ENCODE measurements around the gene RPS6KA6.
"Not testable (repeated sequence)": the region's sequence is repeated elsewhere in the genome, so short reads cannot be mapped to it uniquely, and the experiment has no call there.

The RPS6KA6 gene

GRCh38 chrX:84108584-84108983 is 79.4 kb downstream of the RPS6KA6 start:
- TF ChIP-seq CTCF (IDR thresholded peaks at IDR 0.05; ENCODE audit: low read depth, low read length), result no peak

GRCh38 chrX:84099120-84099519 is 88.9 kb downstream of the RPS6KA6 start:
- H3K4me3 ChIP-seq (ENCODE audit: low read depth, low read length), result no peak overlapping the region
- no peak for TF ChIP-seq CTCF (IDR thresholded peaks at IDR 0.05; ENCODE audit: low read depth, low read length)

More at GRCh38 chrX:84108584-84108983, 79.4 kb downstream of the RPS6KA6 start:
- H3K4me3 ChIP-seq (ENCODE audit: low read depth, low read length), result no peak overlapping the region

GRCh38 chrX:84079479-84080197 is 108.4 kb downstream of the RPS6KA6 start:
- not testable (repeated sequence) for H3K4me3 ChIP-seq (ENCODE audit: low read depth, low read length)

GRCh38 chrX:84078991-84079390 is 109.0 kb downstream of the RPS6KA6 start:
- H3K4me3 ChIP-seq (ENCODE audit: low read depth, low read length), result no peak overlapping the region
- no peak for TF ChIP-seq CTCF (IDR thresholded peaks at IDR 0.05; ENCODE audit: low read depth, low read length)

GRCh38 chrX:84064814-84065213 is 123.2 kb downstream of the RPS6KA6 start:
- no peak for TF ChIP-seq CTCF (IDR thresholded peaks at IDR 0.05; ENCODE audit: low read depth, low read length)

GRCh38 chrX:84064164-84064563 is 123.8 kb downstream of the RPS6KA6 start:
- no peak overlapping the region for H3K4me3 ChIP-seq (ENCODE audit: low read depth, low read length)

More at GRCh38 chrX:84064814-84065213, 123.2 kb downstream of the RPS6KA6 start:
- no peak overlapping the region for H3K4me3 ChIP-seq (ENCODE audit: low read depth, low read length)

GRCh38 chrX:84047339-84047738 is 140.7 kb downstream of the RPS6KA6 start:
- TF ChIP-seq CTCF (IDR thresholded peaks at IDR 0.05; ENCODE audit: low read depth, low read length), result no peak
- H3K4me3 ChIP-seq (ENCODE audit: low read depth, low read length), result no peak overlapping the region

More at GRCh38 chrX:84064164-84064563, 123.8 kb downstream of the RPS6KA6 start:
- TF ChIP-seq CTCF (IDR thresholded peaks at IDR 0.05; ENCODE audit: low read depth, low read length), result no peak
